HG02981 (cell line): ENCODE data around the gene ARHGEF25.
A peak's percentile ranks its signal among the peaks of the same experiment; 100 is the strongest.
"Not testable (repeated sequence)": the region's sequence is repeated elsewhere in the genome, so short reads cannot be mapped to it uniquely, and the experiment has no call there.

Experiments
- ATAC-seq: cut with Tn5 transposase; IDR thresholded peaks from one replicate; pipeline ENCODE4 v1.9.1; 2021; ENCODE audit warnings: mild to moderate bottlenecking, moderate library complexity; ENCODE audit not compliant: unreplicated experiment

The ARHGEF25 gene

DNA sequence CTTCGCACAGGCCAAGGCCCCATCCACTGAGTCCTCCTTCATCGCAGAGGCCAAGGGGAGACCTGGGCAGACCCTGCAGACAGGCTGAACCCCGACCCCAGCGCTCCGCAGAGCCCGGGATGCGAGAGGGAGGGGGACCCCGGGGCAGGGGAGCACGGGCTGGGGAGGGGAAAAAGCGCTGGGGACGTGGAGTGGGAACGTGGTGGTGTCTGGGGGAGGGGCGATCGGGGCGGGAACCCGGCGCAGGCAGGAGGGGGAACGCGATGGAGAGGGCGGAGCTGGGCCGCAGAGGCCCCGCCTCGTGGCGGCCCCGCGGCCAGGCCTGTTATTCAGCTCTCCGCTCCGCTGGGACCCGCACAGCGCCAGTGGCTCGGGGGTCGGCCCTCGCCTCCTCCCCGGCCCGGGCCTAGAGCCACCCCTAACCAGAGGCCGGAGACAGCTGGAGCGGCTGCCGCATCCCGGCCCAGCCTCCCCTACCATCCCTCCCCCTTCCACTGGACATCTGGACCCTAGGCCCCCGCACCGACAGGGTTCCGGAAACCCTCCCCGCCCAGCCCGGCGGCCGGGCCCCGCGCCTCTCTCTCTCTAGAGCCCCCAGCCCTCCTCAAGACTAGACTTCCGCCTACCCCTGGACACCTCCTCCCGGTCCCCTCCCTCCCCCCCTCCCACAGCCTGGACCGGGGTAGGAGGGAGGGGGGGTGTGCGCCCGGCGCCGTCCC lies at the start of gene ARHGEF25:
TSS of gene ARHGEF25 (plus strand) at position 328 of the 719 bp plus-strand sequence. CDS start 460 bp downstream, outside the sequence.
- peak; percentile 30 for ATAC-seq

DNA sequence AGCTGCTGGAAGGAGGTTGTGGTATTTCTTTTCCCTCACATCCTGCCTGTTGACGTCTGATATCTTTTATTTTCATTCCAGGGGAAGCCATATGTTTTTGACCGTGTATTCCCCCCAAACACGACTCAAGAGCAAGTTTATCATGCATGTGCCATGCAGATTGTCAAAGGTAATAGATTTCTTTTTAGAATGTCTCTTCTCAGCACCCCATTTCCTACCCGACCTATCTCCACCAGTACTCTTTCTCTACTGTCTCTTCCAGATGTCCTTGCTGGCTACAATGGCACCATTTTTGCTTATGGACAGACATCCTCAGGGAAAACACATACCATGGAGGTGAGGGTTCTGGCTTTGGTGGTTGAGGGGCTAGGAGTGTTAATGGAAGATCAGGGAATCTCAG lies 47.9 kb upstream of the ARHGEF25 start:
- no peak for ATAC-seq

DNA sequence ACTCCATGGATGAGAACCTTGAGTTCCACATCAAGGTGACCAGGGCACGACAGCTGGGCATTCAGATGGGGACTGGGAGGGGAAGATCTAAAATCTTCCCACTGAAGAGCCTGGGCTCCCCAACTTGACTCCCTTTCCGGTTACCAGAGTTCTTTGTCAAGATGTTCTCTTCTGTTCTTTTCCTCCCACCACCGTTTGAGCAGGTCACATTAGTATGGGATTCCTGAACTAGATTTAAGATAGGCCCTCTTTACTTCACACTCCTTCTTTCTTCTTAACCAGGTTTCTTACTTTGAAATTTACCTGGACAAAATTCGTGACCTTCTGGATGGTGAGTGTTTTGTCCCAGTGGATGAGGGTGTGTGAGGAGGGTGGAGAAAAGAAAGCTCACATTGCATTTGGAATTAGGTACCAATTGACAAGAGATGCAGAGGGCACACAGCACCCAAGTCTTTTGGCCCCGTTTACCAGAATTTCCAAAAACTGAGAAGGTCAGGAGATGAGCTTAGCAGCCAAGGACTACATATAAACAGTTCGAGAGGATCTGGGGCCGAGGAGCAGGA lies 47.0 kb upstream of the ARHGEF25 start:
- no peak for ATAC-seq

DNA sequence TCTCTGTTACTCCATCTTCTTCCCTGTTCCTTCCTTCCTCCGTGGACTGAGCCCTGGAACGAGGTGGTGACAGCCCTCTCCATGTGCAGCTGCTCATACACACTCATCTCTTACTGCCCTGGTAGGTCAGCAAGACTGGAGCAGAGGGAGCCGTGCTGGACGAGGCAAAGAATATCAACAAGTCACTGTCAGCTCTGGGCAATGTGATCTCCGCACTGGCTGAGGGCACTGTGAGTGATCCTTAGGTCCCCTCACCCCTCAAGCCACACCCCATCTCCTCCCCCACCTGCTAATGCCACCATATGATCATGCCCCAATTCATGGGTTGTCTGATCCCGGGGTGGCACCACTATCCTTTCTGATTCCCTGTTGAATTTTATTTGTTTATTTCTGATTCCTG lies 42.4 kb upstream of the ARHGEF25 start:
- no peak for ATAC-seq

DNA sequence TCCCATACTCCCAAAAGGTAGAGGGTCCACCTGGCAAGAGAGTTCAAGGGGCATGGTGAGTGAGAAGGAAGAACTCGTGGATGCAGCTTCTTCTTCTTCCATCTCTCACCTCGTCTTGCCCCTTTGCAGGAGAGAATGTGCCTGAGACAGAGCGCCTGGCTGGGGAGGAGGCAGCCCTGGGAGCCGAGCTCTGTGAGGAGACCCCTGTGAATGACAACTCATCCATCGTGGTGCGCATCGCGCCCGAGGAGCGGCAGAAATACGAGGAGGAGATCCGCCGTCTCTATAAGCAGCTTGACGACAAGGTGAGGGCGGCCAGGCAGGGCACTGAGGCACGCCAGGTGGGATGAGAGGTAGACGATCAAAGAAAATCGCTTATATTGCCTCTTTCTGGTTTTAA lies 41.4 kb upstream of the ARHGEF25 start:
- no peak for ATAC-seq

DNA sequence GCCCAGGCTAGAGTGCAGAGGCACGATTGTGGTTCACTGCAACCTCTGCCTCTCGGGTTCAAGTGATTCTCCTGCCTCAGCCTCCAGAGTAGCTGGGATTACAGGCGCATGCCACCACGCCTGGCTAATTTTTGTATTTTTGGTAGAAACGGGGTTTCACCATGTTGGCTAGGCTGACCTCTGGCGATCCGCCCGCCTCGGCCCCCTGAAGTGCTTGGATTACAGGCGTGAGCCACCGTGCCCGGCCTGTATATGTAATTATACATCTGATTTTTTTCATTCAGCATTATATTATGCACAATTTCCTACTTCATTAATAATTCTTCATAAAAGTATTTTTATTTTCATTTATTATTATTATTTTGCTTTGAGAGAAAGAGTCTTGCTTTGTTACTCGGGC lies 40.8 kb upstream of the ARHGEF25 start:
- ATAC-seq = not testable (repeated sequence)

DNA sequence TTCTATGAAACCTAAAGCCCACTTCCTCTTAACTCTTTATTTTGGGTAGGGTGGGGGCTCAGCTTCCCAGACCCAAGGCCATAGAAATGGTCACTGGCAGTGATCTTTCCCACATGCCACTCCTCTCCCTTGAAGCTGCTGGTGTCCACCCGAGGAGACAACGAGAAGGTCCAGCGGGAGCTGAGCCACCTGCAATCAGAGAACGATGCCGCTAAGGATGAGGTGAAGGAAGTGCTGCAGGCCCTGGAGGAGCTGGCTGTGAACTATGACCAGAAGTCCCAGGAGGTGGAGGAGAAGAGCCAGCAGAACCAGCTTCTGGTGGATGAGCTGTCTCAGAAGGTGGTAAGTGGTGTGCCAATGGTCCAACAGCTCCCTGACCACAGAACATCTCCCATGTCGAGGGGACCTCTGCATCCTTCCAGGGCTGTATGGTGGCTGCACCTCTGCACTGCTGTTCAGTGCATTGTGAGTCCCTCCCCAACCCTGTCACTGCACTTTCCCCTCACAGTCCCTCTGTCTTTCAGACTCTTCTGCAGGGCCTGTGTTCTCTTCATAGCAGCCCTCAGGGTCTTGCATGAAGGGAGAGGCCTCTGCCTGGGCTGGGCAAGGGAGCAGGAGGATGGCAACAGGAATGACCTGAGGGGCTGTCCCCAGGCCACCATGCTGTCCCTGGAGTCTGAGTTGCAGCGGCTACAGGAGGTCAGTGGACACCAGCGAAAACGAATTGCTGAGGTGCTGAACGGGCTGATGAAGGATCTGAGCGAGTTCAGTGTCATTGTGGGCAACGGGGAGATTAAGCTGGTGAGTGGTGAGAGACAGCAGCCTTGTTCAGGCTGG lies 39.1 kb upstream of the ARHGEF25 start:
- ATAC-seq = no peak

DNA sequence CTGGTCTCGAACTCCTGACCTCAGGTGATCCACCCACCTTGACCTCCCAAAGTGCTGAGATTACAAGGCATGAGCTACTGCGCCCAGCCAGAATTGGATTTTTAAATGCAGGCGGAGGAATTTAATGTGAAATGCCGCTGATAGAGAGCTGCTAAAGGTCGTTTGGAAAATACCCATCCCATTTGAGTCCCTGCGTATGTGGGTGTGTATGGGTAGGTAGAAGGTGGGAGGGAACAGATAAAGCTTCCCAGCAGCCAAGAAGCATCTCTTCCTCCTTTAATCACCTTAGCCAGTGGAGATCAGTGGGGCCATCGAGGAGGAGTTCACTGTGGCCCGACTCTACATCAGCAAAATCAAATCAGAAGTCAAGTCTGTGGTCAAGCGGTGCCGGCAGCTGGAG lies 36.4 kb upstream of the ARHGEF25 start:
- ATAC-seq = no peak

DNA sequence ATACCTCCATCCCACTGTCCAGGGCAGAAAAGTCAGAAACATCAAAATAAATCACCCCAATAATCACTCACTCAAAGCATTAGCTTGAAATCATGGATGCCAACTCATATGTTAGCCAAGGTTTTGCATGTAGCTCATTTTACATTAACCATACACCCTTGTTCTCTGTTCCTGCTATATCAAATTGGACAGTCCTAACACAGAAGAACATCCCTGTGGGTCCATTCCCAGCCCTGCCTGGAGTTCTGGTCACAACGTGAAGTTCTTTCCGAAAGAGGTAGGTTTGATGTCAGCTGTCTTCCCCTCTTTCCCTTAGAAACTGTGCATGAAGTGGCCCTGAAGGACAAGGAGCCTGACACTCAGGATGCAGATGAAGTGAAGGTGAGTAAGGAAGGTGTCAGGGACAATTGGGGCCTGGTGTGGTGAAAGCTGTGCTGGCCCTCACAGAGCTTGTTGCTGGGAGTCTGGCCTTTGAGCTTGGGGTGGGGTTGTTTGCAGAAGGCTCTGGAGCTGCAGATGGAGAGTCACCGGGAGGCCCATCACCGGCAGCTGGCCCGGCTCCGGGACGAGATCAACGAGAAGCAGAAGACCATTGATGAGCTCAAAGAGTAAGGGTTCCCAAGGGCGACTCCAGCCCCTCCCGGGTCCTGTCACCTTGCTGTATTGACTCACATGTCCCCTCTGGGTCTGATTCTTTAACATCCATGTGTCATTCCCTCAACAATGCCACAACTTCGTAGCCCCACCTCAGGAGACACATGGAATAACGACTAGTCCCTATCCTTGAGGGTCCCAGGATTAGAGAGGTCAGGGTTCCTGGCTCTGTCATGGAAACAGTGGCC lies 35.2 kb upstream of the ARHGEF25 start:
- ATAC-seq = no peak

DNA sequence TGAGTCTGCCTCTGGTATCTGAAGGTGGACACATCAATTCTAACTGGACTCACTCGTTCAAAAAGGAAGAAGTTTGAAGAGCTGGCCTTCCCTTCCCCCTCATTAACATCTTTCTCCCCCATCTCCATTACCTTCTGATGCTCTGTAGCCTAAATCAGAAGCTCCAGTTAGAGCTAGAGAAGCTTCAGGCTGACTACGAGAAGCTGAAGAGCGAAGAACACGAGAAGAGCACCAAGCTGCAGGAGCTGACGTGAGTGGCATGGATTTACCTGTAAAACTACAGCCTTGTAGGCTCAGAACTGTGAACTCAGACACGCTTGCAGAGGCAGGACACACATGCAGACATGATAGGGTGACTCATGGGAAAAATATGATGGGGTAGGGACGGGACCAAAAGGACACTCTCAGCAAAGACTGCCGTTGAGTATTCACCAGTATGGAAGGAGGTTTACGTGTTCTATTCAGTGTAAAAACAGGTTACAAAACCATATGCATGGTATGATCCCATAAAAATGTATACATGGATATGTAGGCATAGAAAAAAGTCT lies 34.5 kb upstream of the ARHGEF25 start:
- no peak for ATAC-seq

DNA sequence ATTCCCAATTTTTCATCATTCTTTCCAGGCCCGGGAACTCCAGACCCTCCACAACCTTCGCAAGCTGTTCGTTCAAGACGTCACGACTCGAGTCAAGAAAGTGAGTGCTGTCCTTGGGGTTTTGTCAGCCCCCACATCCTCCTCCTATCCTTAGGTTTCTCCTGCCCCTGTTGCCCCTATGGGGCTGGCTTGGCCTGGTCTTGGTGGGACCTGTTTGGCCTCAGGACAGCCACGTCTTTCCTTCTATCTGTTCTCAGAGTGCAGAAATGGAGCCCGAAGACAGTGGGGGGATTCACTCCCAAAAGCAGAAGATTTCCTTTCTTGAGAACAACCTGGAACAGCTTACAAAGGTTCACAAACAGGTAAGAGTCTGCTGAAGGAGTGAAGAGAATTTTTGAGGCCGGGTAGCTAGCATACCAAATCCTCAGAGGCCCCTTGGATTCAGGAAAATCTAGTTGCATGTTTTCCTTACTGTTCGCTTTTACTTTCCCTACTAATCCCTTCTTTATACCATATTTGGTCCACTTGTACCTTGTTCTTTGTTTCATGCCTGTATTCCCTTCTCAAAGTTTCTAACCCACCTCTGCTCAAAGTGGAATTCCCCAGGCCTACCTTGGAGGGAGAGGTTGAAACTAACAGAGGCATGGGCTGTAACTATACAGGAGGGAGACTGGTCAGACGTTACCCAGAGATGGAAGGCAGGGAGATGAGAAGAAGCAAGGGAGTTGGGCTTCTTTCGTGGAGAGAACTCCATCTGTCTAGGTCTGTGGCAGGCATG lies 33.1 kb upstream of the ARHGEF25 start:
- no peak for ATAC-seq

DNA sequence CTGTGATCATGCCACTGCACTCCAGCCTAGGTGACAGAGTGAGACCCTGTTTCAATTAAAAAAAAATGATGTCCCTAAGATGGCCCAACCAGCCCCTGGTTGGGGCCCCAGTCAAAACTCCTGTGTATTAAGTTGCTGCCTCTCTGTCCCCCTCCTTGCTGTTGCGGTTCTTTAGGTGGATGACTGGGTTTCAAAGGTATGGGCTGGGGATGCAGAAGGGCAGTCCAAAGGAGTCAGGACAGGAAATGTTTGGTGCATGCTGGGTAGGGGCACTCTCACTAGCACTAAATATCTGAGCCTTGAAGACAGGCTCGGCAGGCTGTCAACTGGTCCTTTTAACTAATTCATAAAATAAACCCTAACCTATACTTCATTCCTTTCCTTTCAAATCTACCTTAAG lies 32.2 kb upstream of the ARHGEF25 start:
- ATAC-seq = no peak

DNA sequence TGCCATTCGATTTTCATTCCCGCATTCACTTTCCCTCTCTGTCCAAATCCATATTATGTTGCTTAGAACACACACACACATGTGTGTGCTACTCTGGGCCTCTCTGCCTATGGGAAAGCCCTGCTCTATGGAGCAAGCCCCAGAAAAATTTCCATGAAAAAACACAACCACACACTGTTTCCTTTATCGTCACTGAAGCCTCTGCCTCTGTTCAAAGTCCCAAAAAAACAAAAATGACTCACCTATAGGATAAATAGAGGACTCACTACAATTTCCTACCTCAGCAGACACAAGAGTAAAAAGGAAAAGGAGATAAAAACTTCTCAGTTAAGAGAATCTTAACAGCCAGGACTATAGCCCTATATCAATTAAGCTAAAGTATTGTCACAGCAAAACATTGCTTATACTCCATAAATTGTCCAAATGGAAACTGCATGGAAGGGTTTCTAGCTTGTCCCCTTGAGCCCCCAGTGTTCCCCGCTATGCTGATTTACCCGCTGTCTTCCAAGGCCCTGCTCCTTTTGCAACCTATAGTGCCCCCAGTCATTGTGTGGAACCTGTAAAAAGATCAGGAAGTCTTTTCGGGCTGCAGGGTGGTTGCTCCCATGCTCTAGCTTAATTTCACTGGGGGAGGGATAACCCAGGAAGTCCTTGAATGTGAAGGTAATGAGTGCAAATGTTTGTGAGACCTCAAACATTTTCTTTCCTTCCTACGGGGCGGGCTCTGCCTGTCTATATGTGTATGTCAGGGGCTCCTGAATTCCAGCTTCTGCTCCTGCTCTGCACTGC lies 31.4 kb upstream of the ARHGEF25 start:
- ATAC-seq = no peak

DNA sequence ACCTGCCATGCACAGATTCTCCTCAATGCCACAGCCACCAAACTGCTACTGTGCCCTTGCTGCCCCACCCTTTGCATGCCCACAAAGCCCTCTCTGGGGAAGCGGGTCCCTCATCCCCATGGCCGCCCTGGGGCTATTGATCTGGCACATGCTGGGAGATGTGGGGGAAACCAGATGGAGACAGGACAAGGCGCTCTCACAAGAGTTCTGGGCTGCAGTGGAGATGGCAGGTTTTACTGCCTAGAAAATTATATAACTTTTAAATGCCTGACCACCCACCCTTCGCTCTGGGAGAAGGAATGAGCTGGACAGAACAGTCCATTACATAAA lies 30.8 kb upstream of the ARHGEF25 start:
- ATAC-seq = no peak

DNA sequence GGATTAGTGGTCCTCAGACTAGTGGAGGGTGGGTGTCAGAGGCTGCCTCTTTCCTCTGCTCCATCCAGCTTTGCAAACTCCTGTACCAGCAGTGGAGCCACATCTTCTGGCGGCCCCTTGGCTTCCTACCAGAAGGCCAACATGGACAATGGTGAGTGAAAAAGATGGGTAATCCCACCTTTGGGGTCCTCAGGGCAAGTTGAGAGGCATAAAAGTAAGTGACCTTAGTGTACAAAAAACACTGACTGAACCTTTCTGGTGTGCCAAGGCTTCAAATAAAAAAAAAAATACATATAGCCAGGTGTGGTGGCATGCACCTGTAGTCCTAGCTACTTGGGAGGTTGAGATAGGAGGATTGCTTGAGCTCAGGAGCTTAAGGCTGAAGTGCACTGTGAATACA lies 29.4 kb upstream of the ARHGEF25 start:
- ATAC-seq = no peak

DNA sequence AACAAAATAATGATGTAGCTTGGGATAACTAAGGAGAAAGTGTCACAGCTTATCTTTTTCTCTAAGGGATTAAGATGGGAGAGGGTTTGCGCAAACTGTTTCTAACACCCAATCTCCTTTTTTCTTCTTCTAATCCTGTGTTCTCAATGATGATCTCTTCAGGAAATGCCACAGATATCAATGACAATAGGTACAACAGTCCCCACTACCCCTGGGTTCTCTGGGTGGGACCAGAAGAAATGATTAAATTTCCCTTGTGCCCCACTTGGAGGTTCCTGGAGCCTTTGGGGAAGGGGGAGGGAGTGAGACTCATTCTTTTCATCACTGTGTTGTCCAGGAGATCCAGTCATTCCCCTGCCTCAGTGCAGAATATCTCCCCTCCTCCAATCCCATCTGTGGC lies 28.8 kb upstream of the ARHGEF25 start:
- no peak for ATAC-seq

DNA sequence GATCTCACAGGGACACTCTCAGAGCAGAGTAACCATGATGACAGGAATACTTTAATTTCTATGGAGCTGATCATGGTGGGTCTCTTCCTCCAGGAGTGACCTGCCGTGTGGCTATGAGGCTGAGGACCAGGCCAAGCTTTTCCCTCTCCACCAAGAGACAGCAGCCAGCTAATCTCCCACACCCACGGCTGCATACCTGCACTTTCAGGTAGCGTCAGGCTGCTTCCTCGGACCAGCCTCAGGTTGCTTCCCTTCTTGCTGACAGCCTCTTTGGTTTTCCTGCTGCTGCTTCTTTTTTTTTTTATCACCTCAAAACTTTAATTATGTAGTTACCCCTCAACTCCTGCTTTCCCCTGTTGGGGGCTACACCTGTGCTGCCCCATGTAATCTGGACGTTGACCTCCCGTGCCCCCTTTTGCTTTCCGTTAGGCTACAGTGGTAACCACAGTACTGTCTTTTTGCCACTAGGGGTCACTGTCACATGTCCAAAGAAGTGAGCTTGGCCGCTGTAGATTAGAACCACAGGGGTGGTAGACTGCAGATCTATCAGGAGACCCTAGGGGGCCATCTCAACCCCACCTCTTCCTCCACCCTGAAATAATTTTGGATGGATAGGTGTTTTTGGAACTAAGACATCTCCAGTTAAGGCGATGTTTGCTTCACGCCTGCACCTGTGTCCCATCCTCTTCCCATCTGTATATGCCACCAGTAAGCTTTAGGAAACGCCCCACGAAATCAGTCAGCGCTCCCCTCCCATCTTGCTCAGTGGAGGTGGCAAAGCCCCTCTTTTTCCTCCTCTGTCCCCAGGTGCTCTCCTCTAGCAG lies 28.0 kb upstream of the ARHGEF25 start:
- ATAC-seq = peak; percentile 94

DNA sequence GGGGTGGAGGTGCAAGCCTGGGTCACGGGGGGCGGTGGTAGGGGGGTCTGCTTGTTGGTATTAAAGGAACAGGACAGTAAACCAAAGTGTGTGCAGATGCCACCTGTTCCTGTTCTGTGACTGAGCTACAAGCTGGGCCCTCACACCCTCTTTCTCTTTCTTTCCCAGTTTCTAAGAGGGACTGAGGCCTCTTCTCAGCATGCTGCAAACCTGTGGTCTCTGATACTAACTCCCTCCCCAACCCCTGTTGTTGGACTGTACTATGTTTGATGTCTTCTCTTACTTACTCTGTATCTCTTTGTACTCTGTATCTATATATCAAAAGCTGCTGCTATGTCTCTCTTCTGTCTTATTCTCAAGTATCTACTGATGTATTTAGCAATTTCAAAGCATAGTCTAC lies 27.2 kb upstream of the ARHGEF25 start:
- no peak for ATAC-seq

DNA sequence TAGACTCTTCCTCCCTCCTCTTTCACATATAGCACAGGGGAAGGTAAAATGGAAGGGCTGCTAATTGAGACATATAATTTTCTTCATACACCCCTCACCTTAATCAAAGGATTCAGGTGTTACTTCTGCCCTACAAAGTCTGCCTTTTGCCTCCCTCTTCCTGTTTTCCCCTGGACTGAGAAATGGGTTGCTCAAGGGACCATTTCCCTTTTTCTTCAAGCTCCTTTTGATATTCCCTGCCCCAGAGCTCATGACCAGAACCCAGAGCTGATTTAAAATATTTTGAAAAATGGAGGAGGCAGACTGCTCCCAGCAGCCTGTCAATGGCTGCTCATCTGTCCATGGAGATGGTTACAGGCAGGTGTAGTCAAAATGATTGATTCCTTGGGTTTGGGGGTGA lies 26.5 kb upstream of the ARHGEF25 start:
- no peak for ATAC-seq
